ENCODE measurements around the gene LIMD2.
"Not testable (repeated sequence)": the region's sequence is repeated elsewhere in the genome, so short reads cannot be mapped to it uniquely, and the experiment has no call there.

The LIMD2 gene

GRCh38 chr17:63699638-63700527, at the start of gene LIMD2:
Gene LIMD2 (minus strand): TSS chr17:63700125. CDS start chr17:63699298, 827 bp downstream.
- Mint-ChIP-seq H3K9me3 (no peaks in the 10 kb centered on the region), H3K36me3 (ENCODE audit: low read depth) (peaks cover 63% of the 10 kb centered on the region), H3K4me3 (peak within 1 kb of the TSS; percentile 94), H3K27me3 (ENCODE audit: low read depth) (no peaks in the 10 kb centered on the region), H3K27ac (peak within 1 kb of the TSS; percentile 94), H3K4me1 (ENCODE audit: low read depth) (peaks cover 46% of the 10 kb centered on the region)
- DNase-seq (ENCODE audit: low spot score), result peak; percentile 71

- peaks cover 24% of the 10 kb centered on the region for H3K4me1 Mint-ChIP-seq (ENCODE audit: low read depth)
- peaks cover 19% of the 10 kb centered on the region for H3K36me3 Mint-ChIP-seq (ENCODE audit: low read depth)
- H3K4me3 Mint-ChIP-seq, result peak within 1 kb of the TSS; percentile 98
- peak; percentile 99 for DNase-seq (ENCODE audit: low spot score)
- H3K9me3 Mint-ChIP-seq, result no peaks in the 10 kb centered on the region
- no peaks in the 10 kb centered on the region for H3K27me3 Mint-ChIP-seq (ENCODE audit: low read depth)
- peak within 1 kb of the TSS; percentile 99 for H3K27ac Mint-ChIP-seq
Observed at GRCh38 chr17:63741408-63742173, 41.7 kb upstream of the LIMD2 start, which contains the start of gene STRADA. Gene STRADA (minus strand): TSS chr17:63741799. CDS start chr17:63728369, 13,430 bp downstream.

- no peaks in the 10 kb centered on the region for H3K9me3 Mint-ChIP-seq
- no peaks in the 10 kb centered on the region for H3K27me3 Mint-ChIP-seq (ENCODE audit: low read depth)
- peaks cover 16% of the 10 kb centered on the region for H3K36me3 Mint-ChIP-seq (ENCODE audit: low read depth)
- H3K4me3 Mint-ChIP-seq, result peak overlapping the region; percentile 98
- no peak for DNase-seq (ENCODE audit: low spot score)
- H3K27ac Mint-ChIP-seq, result peak overlapping the region; percentile 99
- H3K4me1 Mint-ChIP-seq (ENCODE audit: low read depth), result peaks cover 24% of the 10 kb centered on the region
Observed at GRCh38 chr17:63741143-63741407, 41.1 kb upstream of the LIMD2 start.

- Mint-ChIP-seq H3K4me1 (ENCODE audit: low read depth) (peaks cover 24% of the 10 kb centered on the region), H3K4me3 (peak overlapping the region; percentile 98), H3K27me3 (ENCODE audit: low read depth) (no peaks in the 10 kb centered on the region), H3K9me3 (no peaks in the 10 kb centered on the region), H3K36me3 (ENCODE audit: low read depth) (peaks cover 12% of the 10 kb centered on the region), H3K27ac (peak overlapping the region; percentile 99)
- DNase-seq (ENCODE audit: low spot score), result no peak
Observed at GRCh38 chr17:63740464-63741142, 40.7 kb upstream of the LIMD2 start.

- Mint-ChIP-seq H3K27ac (no peak overlapping the region), H3K36me3 (ENCODE audit: low read depth) (peaks cover 8% of the 10 kb centered on the region), H3K9me3 (no peaks in the 10 kb centered on the region), H3K4me1 (ENCODE audit: low read depth) (peaks cover 16% of the 10 kb centered on the region), H3K4me3 (no peak overlapping the region), H3K27me3 (ENCODE audit: low read depth) (no peaks in the 10 kb centered on the region)
- DNase-seq (ENCODE audit: low spot score), result no peak
Observed at GRCh38 chr17:63735691-63736090, 35.8 kb upstream of the LIMD2 start.

GRCh38 chr17:63722403-63722802, 22.5 kb upstream of the LIMD2 start:
- peaks cover 2% of the 10 kb centered on the region for H3K4me1 Mint-ChIP-seq (ENCODE audit: low read depth)
- H3K27me3 Mint-ChIP-seq (ENCODE audit: low read depth), result no peaks in the 10 kb centered on the region
- H3K27ac Mint-ChIP-seq, result no peak overlapping the region
- no peaks in the 10 kb centered on the region for H3K9me3 Mint-ChIP-seq
- H3K4me3 Mint-ChIP-seq, result no peak overlapping the region
- H3K36me3 Mint-ChIP-seq (ENCODE audit: low read depth), result peaks cover 21% of the 10 kb centered on the region
- DNase-seq (ENCODE audit: low spot score), result no peak

- H3K27me3 Mint-ChIP-seq (ENCODE audit: low read depth); H3K27ac Mint-ChIP-seq; H3K9me3 Mint-ChIP-seq; H3K4me3 Mint-ChIP-seq; DNase-seq (ENCODE audit: low spot score); H3K4me1 Mint-ChIP-seq (ENCODE audit: low read depth): not testable (repeated sequence)
- peaks cover 19% of the 10 kb centered on the region for H3K36me3 Mint-ChIP-seq (ENCODE audit: low read depth)
Observed at GRCh38 chr17:63720194-63720593, 20.3 kb upstream of the LIMD2 start.

GRCh38 chr17:63718988-63719387, 19.1 kb upstream of the LIMD2 start:
- H3K9me3 Mint-ChIP-seq, result no peaks in the 10 kb centered on the region
- no peak overlapping the region for H3K4me3 Mint-ChIP-seq
- H3K27ac Mint-ChIP-seq, result no peak overlapping the region
- no peaks in the 10 kb centered on the region for H3K27me3 Mint-ChIP-seq (ENCODE audit: low read depth)
- peaks cover 20% of the 10 kb centered on the region for H3K36me3 Mint-ChIP-seq (ENCODE audit: low read depth)
- no peak for DNase-seq (ENCODE audit: low spot score)
- peaks cover 4% of the 10 kb centered on the region for H3K4me1 Mint-ChIP-seq (ENCODE audit: low read depth)

- Mint-ChIP-seq H3K4me1 (ENCODE audit: low read depth) (peaks cover 5% of the 10 kb centered on the region), H3K27ac (no peak overlapping the region), H3K4me3 (no peak overlapping the region), H3K27me3 (ENCODE audit: low read depth) (no peaks in the 10 kb centered on the region), H3K9me3 (no peaks in the 10 kb centered on the region), H3K36me3 (ENCODE audit: low read depth) (peaks cover 29% of the 10 kb centered on the region)
- DNase-seq (ENCODE audit: low spot score), result no peak
Observed at GRCh38 chr17:63716426-63716825, 16.5 kb upstream of the LIMD2 start.

- H3K9me3 Mint-ChIP-seq, result no peaks in the 10 kb centered on the region
- peaks cover 38% of the 10 kb centered on the region for H3K36me3 Mint-ChIP-seq (ENCODE audit: low read depth)
- DNase-seq (ENCODE audit: low spot score), result no peak
- H3K4me3 Mint-ChIP-seq, result no peak overlapping the region
- no peaks in the 10 kb centered on the region for H3K27me3 Mint-ChIP-seq (ENCODE audit: low read depth)
- no peak overlapping the region for H3K27ac Mint-ChIP-seq
- H3K4me1 Mint-ChIP-seq (ENCODE audit: low read depth), result peaks cover 13% of the 10 kb centered on the region
Observed at GRCh38 chr17:63714550-63715277, 14.8 kb upstream of the LIMD2 start.

GRCh38 chr17:63709110-63709509, 9.2 kb upstream of the LIMD2 start:
- no peak for DNase-seq (ENCODE audit: low spot score)
- H3K9me3 Mint-ChIP-seq, result no peaks in the 10 kb centered on the region
- no peak overlapping the region for H3K4me3 Mint-ChIP-seq
- H3K27ac Mint-ChIP-seq, result peak overlapping the region; percentile 67
- H3K4me1 Mint-ChIP-seq (ENCODE audit: low read depth), result peaks cover 45% of the 10 kb centered on the region
- H3K36me3 Mint-ChIP-seq (ENCODE audit: low read depth), result peaks cover 46% of the 10 kb centered on the region
- H3K27me3 Mint-ChIP-seq (ENCODE audit: low read depth), result no peaks in the 10 kb centered on the region

- Mint-ChIP-seq H3K9me3 (no peaks in the 10 kb centered on the region), H3K27me3 (ENCODE audit: low read depth) (no peaks in the 10 kb centered on the region), H3K27ac (peak overlapping the region; percentile 26), H3K36me3 (ENCODE audit: low read depth) (peaks cover 58% of the 10 kb centered on the region), H3K4me1 (ENCODE audit: low read depth) (peaks cover 58% of the 10 kb centered on the region), H3K4me3 (peak overlapping the region; percentile 18)
- no peak for DNase-seq (ENCODE audit: low spot score)
Observed at GRCh38 chr17:63707151-63707550, 7.2 kb upstream of the LIMD2 start.

GRCh38 chr17:63706336-63707082, 6.6 kb upstream of the LIMD2 start:
- Mint-ChIP-seq H3K36me3 (ENCODE audit: low read depth) (peaks cover 58% of the 10 kb centered on the region), H3K27ac (peak overlapping the region; percentile 60), H3K27me3 (ENCODE audit: low read depth) (no peaks in the 10 kb centered on the region)

More at GRCh38 chr17:63706336-63707082, 6.6 kb upstream of the LIMD2 start:
- Mint-ChIP-seq H3K4me1 (ENCODE audit: low read depth) (peaks cover 64% of the 10 kb centered on the region), H3K9me3 (no peaks in the 10 kb centered on the region), H3K4me3 (peak overlapping the region; percentile 45)
- no peak for DNase-seq (ENCODE audit: low spot score)
